HG03108 (cell line): ENCODE data around the gene MYH3.

ENCODE experiments used
- ATAC-seq: cut with Tn5 transposase; IDR thresholded peaks from one replicate; pipeline ENCODE4 v1.9.1; 2021; ENCODE audit warnings: moderate library complexity; ENCODE audit not compliant: unreplicated experiment

The MYH3 gene

DNA sequence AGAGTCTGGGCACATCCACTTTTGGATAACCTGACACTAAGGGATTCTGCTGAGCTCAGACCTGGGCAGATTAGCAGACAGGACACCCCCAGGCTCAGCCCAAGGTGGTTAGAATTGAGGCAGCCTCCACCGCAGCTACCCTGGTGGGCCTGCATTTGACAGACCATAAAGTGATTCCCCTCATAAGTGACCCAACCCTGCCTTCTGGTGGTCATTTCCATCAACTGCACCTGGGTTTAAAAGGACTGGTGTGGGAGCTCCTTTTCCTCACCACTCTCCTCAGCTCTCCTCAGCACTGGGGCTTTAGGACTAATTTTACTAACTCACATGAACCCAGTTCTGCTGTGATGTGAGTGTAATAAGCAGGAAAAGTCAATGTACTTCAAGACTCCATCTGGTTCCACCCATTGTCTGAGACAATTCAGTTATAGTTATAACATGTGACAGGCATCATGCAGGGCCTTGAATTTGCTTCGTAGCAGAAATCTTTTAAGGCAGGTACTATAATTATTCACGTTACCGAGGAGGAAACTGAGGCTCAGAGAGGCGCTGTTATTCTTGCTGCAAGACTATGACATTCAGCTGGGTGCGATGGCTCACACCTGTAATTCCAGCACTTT is 42.5 kb downstream of the MYH3 start:
- no peak for ATAC-seq

DNA sequence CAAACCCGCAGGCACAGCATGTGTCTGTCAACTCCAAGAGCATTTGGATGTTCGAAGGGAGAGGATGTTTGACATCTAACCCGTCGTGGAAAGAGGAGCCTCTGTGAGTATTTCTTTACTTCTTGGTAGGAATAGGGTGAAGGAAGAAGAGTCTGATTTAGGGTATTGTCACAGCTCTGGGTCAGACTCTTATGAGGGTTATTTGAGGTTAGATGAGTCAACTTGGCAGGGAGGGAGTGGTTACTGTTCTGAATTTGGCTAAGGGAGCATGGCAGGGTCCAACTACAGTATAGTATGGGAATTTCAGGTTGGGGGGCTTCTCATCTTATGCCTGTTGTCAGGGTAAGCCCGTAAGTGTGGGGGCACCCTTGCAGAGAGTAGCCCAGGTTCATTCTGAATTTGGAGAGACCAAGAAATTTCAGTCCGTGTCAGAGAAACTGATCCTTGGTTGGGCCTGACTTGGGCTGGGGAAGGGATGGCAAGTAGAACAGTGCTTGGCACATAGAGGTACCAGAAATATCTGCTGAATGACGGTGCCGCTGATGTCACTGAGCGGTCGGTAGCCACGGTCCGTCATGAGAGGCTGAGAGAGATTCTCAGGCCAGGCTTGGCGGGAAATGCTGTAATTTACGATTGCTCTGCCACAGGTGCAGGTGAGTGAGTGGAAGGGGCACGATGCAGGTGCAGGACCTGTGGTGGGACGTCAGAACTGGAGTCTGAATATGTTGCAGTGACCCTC is 43.2 kb downstream of the MYH3 start:
- ATAC-seq = no peak

DNA sequence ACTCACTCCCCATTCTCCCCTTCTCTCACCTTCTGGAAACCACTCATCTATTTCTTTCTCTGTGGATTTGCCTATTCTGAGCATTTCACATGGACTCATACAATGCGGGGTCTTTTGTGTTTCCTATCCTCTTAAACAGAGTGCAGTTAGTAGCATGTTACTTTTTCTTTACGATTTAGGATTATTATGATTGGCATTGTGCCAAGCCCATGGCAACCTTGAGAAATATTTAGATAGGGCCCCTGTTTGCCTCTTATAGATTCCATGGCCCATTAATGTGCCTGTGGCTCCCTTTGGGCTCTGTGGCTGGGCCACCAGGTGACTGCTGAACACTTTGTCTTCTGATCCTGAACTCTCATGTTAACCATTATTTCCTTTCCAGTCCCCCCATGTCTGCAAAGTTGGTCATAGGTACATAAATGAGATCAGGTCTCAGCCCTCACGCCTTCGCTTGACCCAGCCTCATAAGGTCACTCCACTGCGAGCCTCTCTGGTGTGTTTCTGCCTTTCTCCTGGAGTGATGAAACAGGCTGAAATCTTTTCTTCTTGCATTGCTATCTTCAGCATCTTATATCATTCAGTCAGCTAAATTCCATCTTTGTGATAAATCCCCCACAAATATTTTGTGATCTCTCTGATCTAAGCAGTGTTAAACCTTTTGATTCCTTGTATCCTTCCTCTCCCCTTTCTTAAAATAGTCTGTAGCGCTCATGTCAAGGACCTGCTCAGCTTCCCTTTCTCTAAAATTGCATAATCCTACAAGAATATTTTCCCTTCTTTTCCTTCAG is 44.0 kb downstream of the MYH3 start:
- ATAC-seq = no peak

DNA sequence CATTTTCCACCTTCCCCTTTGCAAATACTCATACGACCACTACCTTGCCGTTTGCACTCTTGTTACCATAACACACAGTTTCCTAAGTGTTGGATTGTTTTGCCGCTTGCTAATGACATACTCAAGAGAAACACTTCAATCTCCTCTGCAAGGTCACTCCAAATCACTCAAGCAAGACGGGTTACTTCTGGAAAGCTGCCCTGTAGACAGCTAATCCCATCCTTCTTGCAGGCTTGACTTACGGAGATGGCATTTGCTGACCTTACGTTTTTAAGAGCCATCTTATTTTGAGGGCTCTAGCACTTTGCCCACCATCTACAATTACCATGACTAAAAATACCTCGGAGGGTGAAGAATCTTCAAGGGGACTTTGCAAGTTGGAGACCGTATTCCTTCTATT is 46.2 kb downstream of the MYH3 start:
- ATAC-seq = no peak

DNA sequence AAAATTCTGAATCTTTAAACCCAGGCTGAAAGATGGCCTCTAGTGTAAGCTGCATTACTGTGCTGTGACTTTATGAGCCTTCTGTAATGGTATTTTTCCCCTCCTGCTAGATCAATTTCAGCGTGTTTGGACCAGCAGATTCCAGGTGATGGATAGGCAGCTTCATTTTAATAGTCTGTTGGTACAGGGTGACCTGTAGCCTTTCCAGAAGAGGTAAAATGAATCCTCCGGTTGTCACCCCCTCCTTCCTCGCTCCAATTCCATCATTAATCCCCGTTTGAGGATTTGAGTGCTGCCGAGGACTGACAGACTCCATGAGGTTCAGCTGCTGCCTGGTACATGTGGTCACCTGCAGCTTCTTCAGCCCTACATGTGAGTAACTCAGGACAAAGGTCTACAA is 48.9 kb downstream of the MYH3 start:
- ATAC-seq = no peak

DNA sequence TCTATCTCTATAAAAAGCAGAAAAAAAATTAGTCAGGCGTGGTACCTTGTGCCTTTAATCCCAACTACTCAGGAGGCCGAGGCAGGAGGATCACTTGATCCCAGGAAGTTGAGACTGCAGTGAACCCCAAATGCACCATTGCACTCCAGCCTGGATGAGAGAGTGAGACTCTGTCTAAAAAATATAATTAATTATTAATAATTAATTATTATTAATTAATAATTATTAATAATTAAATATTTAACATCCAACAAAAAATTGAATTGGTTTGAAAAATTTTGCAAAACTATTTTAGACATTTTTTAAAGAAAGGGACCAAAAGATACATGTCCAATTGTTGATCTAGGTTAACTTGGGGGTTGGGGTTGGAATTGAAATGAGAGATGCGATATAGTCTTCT is 51.0 kb downstream of the MYH3 start:
- ATAC-seq = no peak

DNA sequence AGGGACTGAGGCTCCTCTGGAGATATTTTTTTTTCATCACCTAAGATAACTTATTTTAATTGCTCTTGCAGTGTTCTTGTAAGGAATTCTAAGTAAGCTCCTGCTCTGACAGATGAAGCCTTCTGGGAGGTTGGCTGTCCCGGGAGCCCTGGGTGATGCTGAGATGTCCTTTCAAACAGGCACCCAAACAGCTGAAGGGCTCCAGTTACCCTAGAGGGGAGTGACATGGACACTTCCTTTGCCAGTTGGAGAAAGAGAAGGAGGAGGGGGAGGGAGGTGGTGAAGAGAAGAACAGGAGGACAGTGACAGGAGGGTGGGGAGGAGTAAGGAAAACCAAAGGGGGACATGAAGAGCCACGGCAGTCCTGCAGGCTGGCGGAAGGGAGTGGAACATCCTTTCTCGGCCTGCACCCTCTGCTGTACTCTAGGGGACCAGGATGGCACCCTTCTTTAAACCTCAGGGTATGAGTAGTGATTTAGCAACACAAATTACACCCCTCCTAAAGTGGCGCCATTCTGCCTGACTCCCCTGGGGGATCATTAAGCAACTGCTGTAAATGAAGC is 51.8 kb downstream of the MYH3 start:
- ATAC-seq = no peak

DNA sequence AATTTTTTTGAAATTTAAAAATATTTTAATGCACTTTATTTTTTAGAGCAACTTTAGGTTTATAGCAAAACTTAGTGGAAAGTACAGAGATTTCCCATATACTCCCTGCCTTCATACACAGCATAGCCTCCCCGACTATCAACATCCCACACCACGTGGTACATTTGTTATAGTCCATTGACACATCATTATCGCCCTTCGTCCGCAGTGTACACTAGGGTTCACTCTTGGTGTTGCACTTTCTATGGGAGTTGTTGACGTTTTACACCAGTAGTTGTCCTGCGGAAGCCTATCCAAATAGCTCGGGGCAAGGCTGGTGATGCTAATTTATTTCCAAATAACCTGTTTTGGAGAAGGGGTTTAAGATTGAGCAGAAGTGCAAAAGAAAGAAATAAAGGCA is 52.6 kb downstream of the MYH3 start:
- no peak for ATAC-seq

DNA sequence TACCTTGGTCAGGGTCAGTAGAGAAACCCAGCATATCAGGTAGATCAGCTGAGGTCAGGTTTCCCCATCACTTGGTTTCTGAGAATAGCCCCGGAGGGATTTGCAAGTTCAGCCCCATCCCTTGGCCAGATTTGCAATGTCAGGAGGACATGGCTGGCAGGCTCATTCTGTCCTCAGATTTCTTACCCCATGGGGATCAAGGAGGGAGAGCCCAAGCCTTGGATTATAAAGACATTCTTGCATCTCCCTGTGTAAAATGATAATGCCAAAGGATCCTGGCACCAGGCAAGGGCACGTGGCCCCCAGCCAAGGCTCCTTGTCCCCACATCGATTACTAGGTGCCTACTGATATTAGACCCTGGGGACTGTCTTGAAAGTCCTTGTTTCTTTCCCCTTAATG is 53.2 kb downstream of the MYH3 start:
- no peak for ATAC-seq

DNA sequence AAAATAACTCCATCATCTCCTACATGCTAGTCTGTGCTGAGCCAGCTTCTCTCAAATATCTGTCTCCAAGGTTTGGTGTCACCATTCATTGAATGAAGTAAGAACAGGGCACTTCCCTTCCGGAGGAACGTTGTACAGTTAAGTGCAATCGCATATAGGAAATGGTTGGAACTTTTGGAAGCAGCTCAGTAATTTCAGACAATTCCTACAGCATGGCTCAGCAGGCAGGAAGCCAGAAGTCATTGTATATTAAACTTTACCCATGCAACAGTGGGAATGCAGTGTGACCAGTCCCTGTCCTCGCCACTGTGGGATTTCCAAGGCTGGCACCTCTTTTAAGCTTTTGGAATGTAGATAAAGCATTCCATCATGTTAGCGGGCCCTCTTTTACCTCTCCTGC is 56.5 kb downstream of the MYH3 start:
- ATAC-seq = no peak

DNA sequence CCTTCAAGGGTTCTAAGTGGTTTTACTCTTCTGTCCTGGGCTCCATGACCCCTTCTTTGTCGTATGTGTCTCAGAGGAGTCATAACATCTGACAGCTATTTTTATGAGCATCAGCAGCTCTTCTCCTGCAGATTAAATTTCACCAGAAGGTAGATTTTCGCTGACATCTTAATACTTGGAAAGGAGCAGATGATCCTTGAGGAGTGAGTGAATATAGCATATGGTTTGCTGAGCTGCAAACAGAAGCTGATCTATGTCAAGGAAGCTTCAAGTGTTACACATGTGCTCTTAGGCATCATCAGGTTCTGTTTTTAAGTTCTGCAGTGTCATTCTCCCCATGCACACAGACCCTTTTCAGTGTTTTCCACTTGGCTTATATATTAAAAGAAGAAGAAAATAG is 58.5 kb downstream of the MYH3 start:
- no peak for ATAC-seq

DNA sequence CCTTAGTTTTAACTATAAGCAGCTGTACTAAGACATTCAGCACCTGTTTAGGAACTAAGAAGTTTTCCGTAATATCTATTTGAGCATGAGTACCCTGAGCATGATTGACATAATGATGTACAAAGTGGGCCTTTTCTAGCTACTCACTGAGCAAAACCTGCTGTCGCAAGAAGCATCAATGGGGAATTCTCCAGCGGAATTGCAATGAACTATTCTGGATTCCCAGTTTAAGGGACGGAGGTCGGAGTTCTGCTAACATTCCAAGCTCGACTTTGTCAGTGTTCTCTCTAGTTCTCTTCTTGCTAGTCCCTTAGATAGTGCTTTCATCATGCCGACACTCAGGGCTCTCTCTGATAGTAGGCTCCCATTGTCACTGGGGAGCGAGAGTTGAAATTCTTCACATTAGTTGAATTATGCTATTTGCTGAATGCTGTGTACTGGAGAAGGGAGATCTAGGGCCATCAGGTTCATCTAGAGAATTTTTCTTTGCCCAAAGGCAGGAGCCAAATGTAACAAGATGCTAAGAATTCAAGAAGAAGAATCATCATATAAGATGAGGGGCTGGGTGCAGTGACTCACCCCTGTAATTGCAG is 67.5 kb downstream of the MYH3 start:
- ATAC-seq = no peak

DNA sequence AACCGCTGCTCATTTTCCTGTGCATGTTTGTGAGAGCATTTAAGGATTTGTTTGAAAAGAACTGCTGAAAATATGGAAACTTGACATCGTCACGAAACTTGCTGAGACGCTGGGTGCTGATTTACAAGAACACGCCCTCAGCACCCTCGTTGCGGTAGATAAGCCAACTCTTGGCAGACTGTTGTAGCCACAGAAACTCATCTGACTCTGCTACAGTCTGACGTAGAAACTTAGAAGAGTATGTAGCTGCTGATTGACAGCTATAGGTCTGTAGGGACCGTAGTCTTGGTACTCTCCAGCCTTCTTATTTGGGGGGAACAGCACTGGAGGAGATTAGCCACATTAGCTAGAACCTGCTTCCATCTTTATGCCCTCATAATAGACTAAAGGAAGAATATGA is 71.6 kb downstream of the MYH3 start:
- ATAC-seq = no peak

DNA sequence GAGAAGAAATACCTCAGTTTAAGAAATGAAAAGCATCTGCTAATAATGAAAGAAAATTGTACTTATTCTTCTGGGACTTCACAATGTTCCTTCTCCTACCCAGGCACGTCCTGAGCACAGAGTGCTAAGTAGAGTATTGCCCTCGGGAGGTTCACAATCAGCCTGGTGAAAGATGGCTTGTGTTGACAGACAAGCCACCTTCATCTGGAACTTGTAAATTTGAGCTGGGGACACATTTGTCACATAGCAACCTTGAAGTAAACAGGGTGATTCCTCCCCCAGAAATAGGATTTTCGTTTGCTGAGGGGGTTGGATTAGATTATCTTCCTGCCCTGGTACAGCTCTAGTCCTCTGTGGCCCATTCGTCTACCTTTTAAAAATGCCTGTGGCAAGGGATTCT is 73.3 kb downstream of the MYH3 start:
- no peak for ATAC-seq

DNA sequence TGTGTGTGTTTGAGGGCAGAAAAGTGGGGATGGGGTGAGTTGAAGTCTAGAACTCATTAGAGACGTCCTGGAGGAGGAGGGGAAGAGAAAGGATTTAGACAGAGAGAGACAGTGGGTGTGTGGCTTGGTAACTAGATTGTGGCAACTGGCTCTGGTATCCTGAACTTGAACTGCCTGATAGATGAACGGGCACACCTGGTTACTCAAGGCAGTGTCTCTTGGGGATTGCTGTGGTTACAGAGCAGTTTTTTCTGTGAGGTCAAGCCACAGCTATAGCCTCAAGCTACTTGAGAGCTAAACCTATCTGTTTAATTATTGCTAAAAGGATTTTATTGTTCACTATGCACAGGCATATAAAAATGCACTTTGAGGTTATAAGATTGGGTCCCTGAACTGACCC is 77.8 kb downstream of the MYH3 start:
- ATAC-seq = peak; percentile 77
